HG03442 (cell line): ENCODE results near the gene C10orf67.

Experiments
- ATAC-seq: cut with Tn5 transposase; IDR thresholded peaks from one replicate; pipeline ENCODE4 v1.9.1; 2021; ENCODE audit warnings: mild to moderate bottlenecking, moderate library complexity; ENCODE audit not compliant: unreplicated experiment

Gene C10orf67

DNA sequence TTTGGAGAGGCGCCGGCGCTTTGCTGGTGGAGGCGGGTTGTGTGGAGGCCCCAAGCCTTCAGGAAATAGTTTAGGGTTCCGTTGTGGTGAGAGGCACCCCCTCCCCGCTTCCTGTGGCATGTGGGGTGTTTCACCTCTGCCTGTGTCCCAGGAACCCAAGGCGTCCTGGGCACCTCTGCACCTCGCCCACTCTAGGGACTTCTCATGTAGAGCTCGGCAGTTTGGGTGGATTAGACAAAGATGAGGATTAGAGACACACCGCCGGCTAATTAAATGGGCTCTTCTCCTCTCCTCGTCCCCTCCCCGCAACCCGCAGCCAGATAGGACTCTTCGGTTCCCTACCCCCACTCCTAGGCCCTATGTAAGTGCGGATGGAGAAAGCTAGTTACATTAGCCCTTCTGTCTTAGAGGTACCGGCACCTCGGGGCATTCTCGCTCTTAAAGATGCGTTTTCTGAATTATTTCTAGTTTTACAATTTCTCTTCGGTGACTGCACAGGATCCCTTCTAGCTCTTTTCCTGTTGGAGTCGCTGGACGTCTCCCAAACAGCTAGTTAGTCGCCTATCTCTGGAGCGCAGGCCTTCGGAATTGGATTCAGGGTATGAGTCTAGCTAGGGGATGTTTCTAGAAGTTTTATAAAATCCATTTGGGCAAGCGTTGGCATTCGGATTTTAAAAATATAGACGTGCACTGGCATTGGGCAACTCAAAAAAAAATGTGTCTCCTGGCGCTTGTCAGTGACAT is 144.7 kb downstream of the C10orf67 start:
- ATAC-seq: no peak

- no peak for ATAC-seq
These were observed 145.4 kb downstream of the C10orf67 start for GRCh38 chr10:23198940-23199767.

GRCh38 chr10:23198610-23198939 is 146.0 kb downstream of the C10orf67 start:
- ATAC-seq: no peak

DNA sequence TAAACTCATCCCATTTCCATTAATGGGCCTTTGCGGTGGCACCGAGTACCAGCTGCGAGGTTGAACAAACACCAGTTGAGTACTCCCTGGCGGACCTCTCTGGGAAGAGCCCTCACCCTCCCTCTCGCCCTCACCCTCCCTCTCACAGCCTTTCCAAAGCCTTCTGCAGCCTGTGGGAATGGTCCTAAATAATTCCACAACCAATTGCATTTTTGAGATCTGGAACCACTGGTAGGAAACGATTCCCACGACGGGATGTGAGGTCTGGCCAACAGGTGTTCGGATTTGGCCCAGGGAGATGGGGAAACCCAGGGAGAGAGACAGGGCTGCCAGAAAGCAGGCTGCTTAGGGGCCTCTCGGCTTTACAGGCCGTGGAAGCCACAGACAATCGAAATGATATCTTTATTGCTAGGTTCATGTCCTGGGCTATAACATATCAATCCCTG is 147.2 kb downstream of the C10orf67 start:
- no peak for ATAC-seq

- no peak for ATAC-seq
These were observed 147.7 kb downstream of the C10orf67 start for GRCh38 chr10:23196915-23197314.

DNA sequence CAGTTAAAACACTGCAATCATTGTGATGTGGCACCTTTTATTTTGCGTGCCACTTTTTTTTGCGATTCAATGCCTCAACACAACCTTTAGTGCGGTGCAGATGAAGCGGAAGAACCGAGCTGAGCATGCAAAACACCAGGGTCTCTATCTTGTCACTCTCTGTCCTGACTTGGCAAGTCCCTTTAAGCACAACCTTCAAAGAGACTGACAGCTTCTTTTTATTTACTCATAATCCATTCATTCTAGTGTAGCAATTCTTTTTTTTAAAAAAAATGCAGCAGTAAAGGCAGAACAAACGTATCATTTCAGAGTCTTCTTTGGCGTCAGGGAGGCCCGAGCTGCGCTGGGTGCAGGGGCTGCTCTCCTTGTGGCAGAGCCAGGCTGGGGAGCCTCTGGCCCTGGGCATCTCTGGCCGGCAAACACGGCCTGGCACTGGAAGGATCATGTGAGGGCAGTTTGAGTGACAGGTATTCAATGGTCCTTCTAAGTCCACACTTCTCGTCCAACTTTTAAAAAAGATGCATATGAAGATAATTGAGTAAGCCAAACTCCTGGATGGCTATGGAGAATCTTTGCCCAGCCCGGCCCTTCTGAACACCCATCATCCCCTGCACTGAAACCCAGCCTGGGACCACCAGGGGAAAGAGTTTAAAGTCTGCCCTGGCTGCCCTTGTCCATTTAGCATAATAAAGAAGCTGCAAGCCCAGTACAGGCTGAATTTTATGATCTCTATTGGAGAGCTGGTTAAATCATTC is 148.6 kb downstream of the C10orf67 start:
- no peak for ATAC-seq

GRCh38 chr10:23194966-23195845 is 149.4 kb downstream of the C10orf67 start:
- no peak for ATAC-seq

DNA sequence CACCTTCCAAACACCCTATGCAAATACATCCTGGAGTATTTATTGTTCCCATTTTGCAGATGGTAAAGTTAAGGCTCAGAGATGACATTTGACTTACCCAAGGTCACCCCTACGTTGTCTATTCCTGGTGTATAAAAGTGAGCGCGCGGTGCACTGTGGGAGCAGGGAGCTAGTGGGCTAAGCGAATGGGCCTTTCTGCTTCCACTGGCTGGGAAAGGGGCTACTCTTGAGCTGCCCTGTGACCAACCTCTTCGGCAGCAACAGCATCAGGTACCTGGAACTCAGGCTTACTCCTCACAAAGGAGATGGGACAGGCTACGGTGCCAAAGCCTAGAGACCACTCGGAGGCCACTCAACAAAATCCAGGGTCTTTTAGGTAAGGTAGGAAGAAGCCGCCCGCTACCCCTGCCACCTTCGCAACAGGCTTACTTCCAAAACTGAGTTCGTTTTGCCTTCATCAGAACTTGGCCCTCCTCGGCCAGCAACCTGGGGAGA is 150.1 kb downstream of the C10orf67 start:
- ATAC-seq: no peak

- ATAC-seq: no peak
These were observed 151.0 kb downstream of the C10orf67 start for GRCh38 chr10:23193435-23194074.

DNA sequence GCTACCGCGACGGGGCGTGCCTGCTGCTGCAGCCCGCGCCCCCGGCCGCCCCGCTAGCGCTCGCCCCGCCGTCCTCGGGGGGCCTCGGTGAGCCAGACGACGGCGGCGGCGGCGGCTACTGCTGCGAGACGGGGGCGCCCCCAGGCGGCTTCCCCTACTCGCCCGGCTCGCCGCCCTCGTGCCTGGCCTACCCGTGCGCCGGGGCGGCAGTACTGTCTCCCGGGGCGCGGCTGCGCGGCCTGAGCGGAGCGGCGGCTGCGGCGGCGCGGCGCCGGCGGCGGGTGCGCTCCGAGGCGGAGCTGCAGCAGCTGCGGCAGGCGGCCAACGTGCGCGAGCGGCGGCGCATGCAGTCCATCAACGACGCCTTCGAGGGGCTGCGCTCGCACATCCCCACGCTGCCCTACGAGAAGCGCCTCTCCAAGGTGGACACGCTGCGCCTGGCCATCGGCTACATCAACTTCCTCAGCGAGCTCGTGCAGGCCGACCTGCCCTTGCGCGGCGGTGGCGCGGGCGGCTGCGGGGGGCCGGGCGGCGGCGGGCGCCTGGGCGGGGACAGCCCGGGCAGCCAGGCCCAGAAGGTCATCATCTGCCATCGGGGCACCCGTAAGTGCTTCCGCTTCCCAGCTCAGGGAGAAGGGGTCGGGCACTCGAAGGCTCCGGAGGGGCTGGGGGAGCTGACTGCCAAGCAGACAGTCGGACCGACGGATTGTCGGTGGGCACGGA is 151.7 kb downstream of the C10orf67 start:
- no peak for ATAC-seq

- ATAC-seq: no peak
These were observed 152.6 kb downstream of the C10orf67 start, which contains the start of gene PTF1A for GRCh38 chr10:23191764-23192711. Gene PTF1A, plus strand, starts transcription at chr10:23192312. Its CDS starts 219 bp downstream, at chr10:23192531.

DNA sequence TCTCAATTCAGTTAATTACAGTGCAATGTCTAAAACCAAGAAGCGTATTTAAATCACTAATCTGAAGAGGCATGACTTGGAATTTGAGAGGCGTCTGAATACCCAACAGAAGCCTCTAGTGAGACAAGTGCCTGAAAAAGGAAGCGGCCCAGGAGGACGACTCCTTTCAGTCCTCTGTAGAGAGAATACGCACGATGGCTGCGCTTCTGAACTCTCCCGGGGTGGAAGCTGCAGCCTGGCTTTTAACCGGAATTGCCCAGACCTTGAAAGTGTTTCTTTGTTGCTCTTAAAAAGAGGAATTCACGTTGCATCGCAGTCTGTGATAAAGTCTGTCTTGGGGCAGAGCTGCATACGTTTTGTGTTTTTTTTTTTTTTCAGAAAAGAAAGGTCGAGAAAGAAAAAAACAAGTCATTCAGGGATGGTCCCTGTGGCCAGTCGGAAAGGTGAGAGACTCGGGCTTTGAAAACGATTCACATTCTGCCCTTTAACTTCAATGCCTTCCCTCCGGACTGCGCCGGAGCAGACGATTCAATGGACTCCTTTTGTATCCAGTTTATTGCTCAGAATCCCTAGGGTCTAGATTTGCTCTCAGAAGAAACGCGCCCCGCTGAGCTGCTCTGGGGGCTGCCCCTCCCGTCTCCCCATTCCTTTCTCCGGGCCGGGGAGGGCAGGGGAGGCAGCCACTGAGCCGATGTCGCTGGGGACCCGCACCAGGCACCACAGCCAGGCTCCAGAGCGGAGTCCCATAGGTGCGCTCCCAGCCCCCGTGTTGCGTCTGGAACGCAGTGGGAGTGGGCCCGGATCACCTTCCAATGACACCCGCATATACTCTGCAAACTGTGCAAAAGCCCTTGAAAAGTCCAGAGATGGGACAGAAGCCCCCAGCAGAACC is 153.5 kb downstream of the C10orf67 start:
- no peak for ATAC-seq

GRCh38 chr10:23189024-23189423 is 155.6 kb downstream of the C10orf67 start:
- ATAC-seq: no peak

GRCh38 chr10:23187155-23187554 is 157.4 kb downstream of the C10orf67 start:
- no peak for ATAC-seq

- ATAC-seq: no peak
These were observed 157.9 kb downstream of the C10orf67 start for GRCh38 chr10:23186697-23187096.

DNA sequence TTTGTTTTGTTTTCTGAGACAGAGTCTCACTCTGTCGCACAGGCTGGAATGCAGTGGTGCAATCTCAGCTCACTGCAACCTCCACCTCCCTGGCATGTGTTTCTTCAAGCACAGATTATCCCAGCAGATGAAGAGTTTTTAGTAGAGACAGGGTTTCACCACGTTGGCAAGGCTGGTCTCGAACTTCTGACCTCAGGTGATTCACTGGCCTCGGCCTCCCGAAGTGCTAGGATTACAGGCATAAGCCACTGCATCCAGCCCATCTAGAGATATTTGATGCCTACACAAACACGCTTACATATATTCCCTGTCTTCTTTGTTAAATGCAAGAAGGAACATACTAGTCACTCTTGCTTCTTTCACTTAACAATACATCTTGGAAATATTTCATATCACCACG is 158.4 kb downstream of the C10orf67 start:
- no peak for ATAC-seq

DNA sequence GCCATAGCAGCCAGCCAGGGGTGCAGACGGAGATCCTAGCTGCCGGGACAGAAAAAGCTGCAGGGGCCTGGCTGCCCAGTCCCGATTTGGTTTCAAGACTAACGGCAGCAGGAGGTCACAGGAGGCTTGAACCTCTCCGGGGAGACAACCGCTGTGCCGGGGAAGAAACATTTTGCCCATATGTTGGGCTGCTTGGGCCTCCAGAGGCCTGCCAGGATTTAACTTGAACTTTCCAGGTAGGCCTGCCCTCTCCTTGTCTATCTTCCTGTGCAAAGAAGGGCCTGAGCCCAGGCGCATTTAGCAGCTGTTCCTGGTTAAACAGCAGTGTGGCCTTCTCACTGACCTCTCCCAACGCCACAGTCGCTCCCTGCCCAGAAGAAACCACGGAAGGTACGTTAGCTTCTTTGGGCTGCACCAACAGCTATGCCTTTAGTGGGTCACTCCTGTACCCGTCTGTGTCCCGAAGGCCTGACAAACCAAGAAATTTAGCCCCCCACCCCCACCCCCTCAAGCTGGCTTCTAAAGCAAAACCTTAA is 169.6 kb downstream of the C10orf67 start:
- no peak for ATAC-seq
